ENCODE results near the gene TSPAN18. TPM values are rescaled to one million over a fixed set of nuclear protein-coding genes. Genes with fewer than 3 reads are reported as not detected.
A peak's percentile ranks its signal among the peaks of the same experiment; 100 is the strongest.

Gene TSPAN18
- total RNA-seq, 1 experiment from 2014 or later: 2.8 TPM

DNA sequence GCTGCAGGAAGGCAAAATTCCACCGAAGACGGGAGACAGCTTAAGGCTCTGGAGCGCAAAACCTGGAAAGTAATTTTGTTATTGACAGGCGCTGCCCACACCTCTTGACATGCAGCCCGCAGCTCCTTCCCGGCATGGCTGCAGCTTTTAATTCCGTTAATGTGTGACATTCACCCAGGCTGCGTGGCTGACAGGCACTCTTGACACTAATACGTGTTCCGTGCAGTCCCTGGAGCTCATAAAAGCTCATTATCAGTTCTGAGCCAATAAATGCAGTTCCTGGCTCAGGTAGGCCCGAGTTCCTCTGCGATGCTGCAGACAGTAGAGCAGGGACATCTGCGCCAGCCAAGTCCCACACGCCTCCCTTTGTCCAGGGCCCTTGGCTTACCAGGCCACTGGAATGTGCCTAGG lies 34.8 kb downstream of the TSPAN18 start:
- TF ChIP-seq, protein P1, sequence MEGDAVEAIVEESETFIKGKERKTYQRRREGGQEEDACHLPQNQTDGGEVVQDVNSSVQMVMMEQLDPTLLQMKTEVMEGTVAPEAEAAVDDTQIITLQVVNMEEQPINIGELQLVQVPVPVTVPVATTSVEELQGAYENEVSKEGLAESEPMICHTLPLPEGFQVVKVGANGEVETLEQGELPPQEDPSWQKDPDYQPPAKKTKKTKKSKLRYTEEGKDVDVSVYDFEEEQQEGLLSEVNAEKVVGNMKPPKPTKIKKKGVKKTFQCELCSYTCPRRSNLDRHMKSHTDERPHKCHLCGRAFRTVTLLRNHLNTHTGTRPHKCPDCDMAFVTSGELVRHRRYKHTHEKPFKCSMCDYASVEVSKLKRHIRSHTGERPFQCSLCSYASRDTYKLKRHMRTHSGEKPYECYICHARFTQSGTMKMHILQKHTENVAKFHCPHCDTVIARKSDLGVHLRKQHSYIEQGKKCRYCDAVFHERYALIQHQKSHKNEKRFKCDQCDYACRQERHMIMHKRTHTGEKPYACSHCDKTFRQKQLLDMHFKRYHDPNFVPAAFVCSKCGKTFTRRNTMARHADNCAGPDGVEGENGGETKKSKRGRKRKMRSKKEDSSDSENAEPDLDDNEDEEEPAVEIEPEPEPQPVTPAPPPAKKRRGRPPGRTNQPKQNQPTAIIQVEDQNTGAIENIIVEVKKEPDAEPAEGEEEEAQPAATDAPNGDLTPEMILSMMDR (conservative IDR thresholded peaks at IDR 0.05; ENCODE audit: low read depth, low read length): no peak
- no peak for TF ChIP-seq EZH2 (IDR thresholded peaks at IDR 0.05; ENCODE audit: borderline replicate concordance, low read depth, low read length, poor library complexity, severe bottlenecking)
- no peak overlapping the region for H3K4me3 ChIP-seq (ENCODE audit: low read depth, low read length, poor library complexity, severe bottlenecking)
- DNase-seq (ENCODE audit: low spot score): no peak
- H3K36me3 ChIP-seq (ENCODE audit: insufficient read depth, low read length, poor library complexity, severe bottlenecking): no peaks in the 10 kb centered on the region
- no TSS peak for BruUV-seq (replicated peaks)
- POLR2A ChIA-PET (ENCODE audit: low non-redundant PET): interaction anchor here (0.8 kb wide), 1 partner anchor 12 kb away, joined by 3 read pairs; no protein-coding TSS in a partner anchor
- peaks cover 14% of the 10 kb centered on the region for H3K9me3 ChIP-seq (ENCODE audit: low read depth, low read length, poor library complexity, severe bottlenecking)
- H3K27ac ChIP-seq (ENCODE audit: low read depth, low read length, poor library complexity, severe bottlenecking): peak overlapping the region; percentile 60
- H3K4me1 ChIP-seq (ENCODE audit: insufficient read depth, low read length, poor library complexity, severe bottlenecking): peaks cover 53% of the 10 kb centered on the region
- CTCF ChIA-PET: interaction anchor here (1.2 kb wide), 1 partner anchor 15 kb away, joined by 3 read pairs; no protein-coding TSS in a partner anchor
- no peaks in the 10 kb centered on the region for H3K27me3 ChIP-seq (replicated peaks; ENCODE audit: insufficient read depth, low read depth, low read length, poor library complexity)
- intact Hi-C loops (cut with micrococcal nuclease; ENCODE audit: unreplicated experiment): no loop called here

- no TSS peak for BruUV-seq (replicated peaks)
- no peak overlapping the region for H3K4me3 ChIP-seq (ENCODE audit: low read depth, low read length, poor library complexity, severe bottlenecking)
- H3K36me3 ChIP-seq (ENCODE audit: insufficient read depth, low read length, poor library complexity, severe bottlenecking): no peaks in the 10 kb centered on the region
- intact Hi-C loops (cut with micrococcal nuclease; ENCODE audit: unreplicated experiment): no loop called here
- POLR2A ChIA-PET (ENCODE audit: low non-redundant PET): no interaction called here
- H3K9me3 ChIP-seq (ENCODE audit: low read depth, low read length, poor library complexity, severe bottlenecking): peaks cover 12% of the 10 kb centered on the region
- peaks cover 61% of the 10 kb centered on the region for H3K4me1 ChIP-seq (ENCODE audit: insufficient read depth, low read length, poor library complexity, severe bottlenecking)
- TF ChIP-seq EZH2 (IDR thresholded peaks at IDR 0.05; ENCODE audit: borderline replicate concordance, low read depth, low read length, poor library complexity, severe bottlenecking): no peak
- TF ChIP-seq, protein P1 (conservative IDR thresholded peaks at IDR 0.05; ENCODE audit: low read depth, low read length): no peak
- no peak for DNase-seq (ENCODE audit: low spot score)
- no peak overlapping the region for H3K27ac ChIP-seq (ENCODE audit: low read depth, low read length, poor library complexity, severe bottlenecking)
- H3K27me3 ChIP-seq (replicated peaks; ENCODE audit: insufficient read depth, low read depth, low read length, poor library complexity): no peaks in the 10 kb centered on the region
- CTCF ChIA-PET: interaction anchor here (0.6 kb wide), 1 partner anchor 198 kb away, joined by 8 read pairs; no protein-coding TSS in a partner anchor
These were observed 36.5 kb downstream of the TSPAN18 start for GRCh38 chr11:44763121-44763820.

DNA sequence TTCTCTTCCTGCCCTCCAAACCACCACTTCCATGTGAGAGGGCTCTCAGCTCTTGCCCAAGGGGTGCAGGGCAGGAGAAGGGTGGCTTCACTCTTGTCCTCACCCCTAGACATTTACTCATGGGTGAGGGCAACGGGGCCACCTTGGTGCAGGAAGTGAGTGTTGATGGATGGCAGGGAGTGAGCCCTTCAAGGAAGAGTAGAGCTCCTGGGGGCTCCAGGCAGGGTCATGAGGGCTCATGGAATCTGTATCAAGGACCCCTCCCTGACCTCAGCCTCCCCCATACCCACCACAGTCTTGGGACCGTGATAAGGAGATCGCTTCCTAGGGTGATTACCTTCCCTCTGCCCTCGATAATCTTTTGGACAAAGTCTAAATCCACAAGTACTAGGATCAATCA lies 37.8 kb downstream of the TSPAN18 start:
- no peak overlapping the region for H3K27ac ChIP-seq (ENCODE audit: low read depth, low read length, poor library complexity, severe bottlenecking)
- H3K4me3 ChIP-seq (ENCODE audit: low read depth, low read length, poor library complexity, severe bottlenecking): no peak overlapping the region
- intact Hi-C loops (cut with micrococcal nuclease; ENCODE audit: unreplicated experiment): no loop called here
- DNase-seq (ENCODE audit: low spot score): no peak
- H3K27me3 ChIP-seq (replicated peaks; ENCODE audit: insufficient read depth, low read depth, low read length, poor library complexity): no peaks in the 10 kb centered on the region
- TF ChIP-seq, protein P1 (conservative IDR thresholded peaks at IDR 0.05; ENCODE audit: low read depth, low read length): no peak
- no peak for TF ChIP-seq EZH2 (IDR thresholded peaks at IDR 0.05; ENCODE audit: borderline replicate concordance, low read depth, low read length, poor library complexity, severe bottlenecking)
- no TSS peak for BruUV-seq (replicated peaks)
- ChIA-PET CTCF (no interaction called here), POLR2A (ENCODE audit: low non-redundant PET) (interaction anchor here (1.1 kb wide), 1 partner anchor 9 kb away, joined by 3 read pairs; no protein-coding TSS in a partner anchor)
- peaks cover 61% of the 10 kb centered on the region for H3K4me1 ChIP-seq (ENCODE audit: insufficient read depth, low read length, poor library complexity, severe bottlenecking)
- H3K36me3 ChIP-seq (ENCODE audit: insufficient read depth, low read length, poor library complexity, severe bottlenecking): no peaks in the 10 kb centered on the region
- H3K9me3 ChIP-seq (ENCODE audit: low read depth, low read length, poor library complexity, severe bottlenecking): peaks cover 12% of the 10 kb centered on the region

Data from A673 (cell line).